K562 (cell line): Measurements from ENCODE around the gene LRCH1. TPM values are rescaled to one million over a fixed set of nuclear protein-coding genes. Genes with fewer than 3 reads are reported as not detected.

Experiments used
- ATAC-seq: fragments of 200-7000 bp; cut with Tn5 transposase; 3 replicates; pipeline ENCODE4 v1.9.1; 2020; ENCODE audit warnings: moderate library complexity
- BruUV-seq: library from RNA; stranded (reverse); fragments of 400-500 nt; replicated peaks from 2 replicates; lab custom pipeline; 2021; lab: Mats Ljungman, UMichigan
- CTCF ChIA-PET: fragments of 300-600 bp; formaldehyde crosslinking; extraction: SDS; loops from one replicate; lab custom pipeline; 2021; ENCODE audit warnings: low intra/inter-chr PET ratio; lab: Yijun Ruan, JAX
- POLR2A ChIA-PET: fragments of 300-600, 350-650 bp; sonication (Branson Sonifier 250); formaldehyde crosslinking; extraction: SDS; loops from one replicate; lab custom pipeline; 2021; ENCODE audit warnings: antibody characterized with exemption, inconsistent platforms; lab: Yijun Ruan, JAX
- DNase-seq, 4 experiments: peaks; one replicate each; pipeline versions ENCODE4 v3.0.0 to v3.0.0-alpha.2; 2011 to 2018; ENCODE audit warnings: low spot score in 3 of 4, mixed read lengths in 3 of 4; ENCODE audit errors: extremely low read depth in 1 of 4
- FAIRE-seq: peaks from 2 replicates; lab custom pipeline; 2011; peaks lifted over from hg19 to GRCh38; lab: Jason Lieb, UNC
- H2AFZ ChIP-seq: 2 replicates; pipeline ENCODE4 v1.6.0; 2011; ENCODE audit warnings: low read depth, low read length, control low read depth, inconsistent platforms
- H3K27ac ChIP-seq: fragments of 200-600 bp; 3 replicates; pipeline ENCODE4 v1.8.0; 2011; ENCODE audit warnings: low read depth, mild to moderate bottlenecking, control low read depth, inconsistent platforms, low read length, moderate library complexity, mixed read lengths; ENCODE audit errors: extremely low read depth
- H3K27me3 ChIP-seq, 2 experiments: fragments of 300-600 bp in 1 of 2; 2 replicates in 1 of 2; 3 replicates in 1 of 2; pipeline versions ENCODE4 v1.6.0 to v1.8.0; 2011; ENCODE audit warnings: inconsistent platforms in 2 of 2, low read length in 2 of 2, mild to moderate bottlenecking in 1 of 2, mixed read lengths in 1 of 2, moderate library complexity in 1 of 2; ENCODE audit not compliant: control insufficient read depth in 2 of 2, insufficient read depth in 2 of 2
- H3K36me3 ChIP-seq: fragments of 300-600 bp; 3 replicates; pipeline ENCODE4 v1.8.0; 2011; ENCODE audit warnings: mild to moderate bottlenecking, low read length, inconsistent platforms; ENCODE audit not compliant: control insufficient read depth, insufficient read depth
- H3K4me1 ChIP-seq, 2 experiments: fragments of 200-600 bp in 1 of 2; replicated peaks in 1 of 2; 2 replicates in 1 of 2; 3 replicates in 1 of 2; pipeline versions ENCODE4 v1.5.1 to v1.8.0; 2011; ENCODE audit warnings: inconsistent platforms in 2 of 2, low read length in 2 of 2, mild to moderate bottlenecking in 1 of 2, mixed read lengths in 1 of 2, moderate library complexity in 1 of 2; ENCODE audit not compliant: control insufficient read depth in 2 of 2, insufficient read depth in 2 of 2
- H3K4me2 ChIP-seq: 2 replicates; pipeline ENCODE4 v1.6.1; 2011; ENCODE audit warnings: low read length, control low read depth, inconsistent platforms, mixed read lengths; ENCODE audit not compliant: insufficient read depth
- H3K4me3 ChIP-seq: fragments of 200-600 bp; sonication (generic), shearing (Covaris generic); 2 replicates; pipeline ENCODE4 v1.5.1; 2016; ENCODE audit warnings: control low read depth, inconsistent platforms
- H3K79me2 ChIP-seq: fragments of 200-600 bp; 3 replicates; pipeline ENCODE4 v1.8.0; 2011; ENCODE audit warnings: low read length, inconsistent platforms; ENCODE audit not compliant: control insufficient read depth, insufficient read depth
- H3K9ac ChIP-seq, 2 experiments: 2 replicates each; pipeline versions ENCODE4 v1.6.0 to v1.6.1; 2011; ENCODE audit warnings: low read depth in 2 of 2, low read length in 2 of 2, control low read depth in 1 of 2, inconsistent platforms in 1 of 2, mild to moderate bottlenecking in 1 of 2, mixed read lengths in 1 of 2; ENCODE audit not compliant: insufficient read depth in 1 of 2
- H3K9me1 ChIP-seq: one replicate; pipeline ENCODE4 v1.6.0; 2011; ENCODE audit warnings: inconsistent platforms, mild to moderate bottlenecking, low read length, moderate library complexity; ENCODE audit not compliant: control insufficient read depth, insufficient read depth
- H3K9me3 ChIP-seq: replicated peaks from 2 replicates; pipeline ENCODE4 v1.5.1; 2011; ENCODE audit warnings: low read depth, low read length, inconsistent platforms; ENCODE audit not compliant: control insufficient read depth, insufficient read depth
- H4K20me1 ChIP-seq: replicated peaks from 2 replicates; pipeline ENCODE4 v1.6.1; 2011; ENCODE audit warnings: low read length, inconsistent platforms, mixed read lengths; ENCODE audit not compliant: control insufficient read depth, insufficient read depth
- JUND ChIP-seq, 2 experiments: IDR thresholded peaks; 2 replicates in 1 of 2; 3 replicates in 1 of 2; pipeline ENCODE4 v1.6.1; 2011; ENCODE audit warnings: borderline replicate concordance in 2 of 2, low read depth in 2 of 2, low read length in 2 of 2, improper control_type of control experiment in 1 of 2, missing biosample characterization in 1 of 2, missing genetic modification characterization in 1 of 2, missing genetic modification reagents in 1 of 2
- MYC ChIP-seq, 2 experiments: fragments of 250-450 bp in 1 of 2; sonication (Bioruptor Pico) in 1 of 2; IDR thresholded peaks; 2 replicates each; pipeline versions ENCODE4 v1.5.1 to v1.6.1; 2012 to 2021; ENCODE audit warnings: low read depth in 2 of 2, borderline replicate concordance in 1 of 2, improper control_type of control experiment in 1 of 2, low read length in 1 of 2, mild to moderate bottlenecking in 1 of 2, moderate library complexity in 1 of 2
- RAD21 ChIP-seq, 2 experiments: fragments of 250-450 bp in 1 of 2; fragments of 450-650 bp in 1 of 2; sonication (Bioruptor Pico) in 1 of 2; formaldehyde crosslinking in 1 of 2; IDR thresholded peaks in 1 of 2; conservative IDR thresholded peaks in 1 of 2; 2 replicates each; pipeline versions ENCODE4 v1.4.0 to v1.8.0; 2020 to 2022; ENCODE audit warnings: mild to moderate bottlenecking in 2 of 2, moderate library complexity in 1 of 2
- WGBS: fragments of 100-300 bp; shearing (Covaris generic); methylation state at CpG from one replicate; pipeline ENCODE4 v1.1.6; 2016; ENCODE audit warnings: low coverage, mixed read lengths; ENCODE audit not compliant: insufficient coverage; ENCODE audit errors: missing lambda C conversion rate; 5-methylcytosine and 5-hydroxymethylcytosine counted together
- in situ Hi-C: fragments of 300-500 bp; cut with MboI; formaldehyde crosslinking; loops from 4 replicates; pipeline ENCODE4 v1.15.0; 2018; ENCODE audit warnings: inconsistent platforms, mixed read lengths
- intact Hi-C: fragments of 100-400 bp; cut with micrococcal nuclease; formaldehyde crosslinking; loops from 2 replicates; pipeline ENCODE4 v1.14.2; 2022
- polyA plus RNA-seq, 8 experiments: library from polyadenylated mRNA; depleted of rRNA in 4 of 8; stranded (reverse) in 5 of 8; unstranded in 3 of 8; fragments of >200 nt; fragmentation: Nextera tagmentation in 2 of 8; fragmentation: Illumina TruSeq in 1 of 8; extraction: Ambion mirVana in 2 of 8; extraction: Trizol in 1 of 8; gene quantifications; 2 replicates each; pipeline versions ENCODE4 v1.2.1 to v1.2.3, GENCODE V29; 2011 to 2014; ENCODE audit warnings: inconsistent platforms in 1 of 8, missing spikeins in 1 of 8
- total RNA-seq, 7 experiments: library from RNA; depleted of rRNA in 6 of 7; stranded (reverse); fragments of >200 nt in 6 of 7; fragmentation: Illumina TruSeq in 2 of 7; extraction: Trizol in 2 of 7; gene quantifications; 2 replicates each; pipeline versions ENCODE4 v1.2.1 to v1.2.3, GENCODE V29; 2011 to 2021; ENCODE audit warnings: low replicate concordance in 1 of 7
- TF ChIP-seq, protein P1 (sequence below), 3 experiments: IDR thresholded peaks in 2 of 3; conservative IDR thresholded peaks in 1 of 3; 2 replicates each; pipeline ENCODE4 v1.5.1; 2011 to 2012; ENCODE audit warnings: low read length in 3 of 3, mild to moderate bottlenecking in 3 of 3, control low read depth in 2 of 3, improper control_type of control experiment in 1 of 3, inconsistent platforms in 1 of 3, low read depth in 1 of 3, mixed read lengths in 1 of 3, moderate library complexity in 1 of 3; ENCODE audit not compliant: insufficient read depth in 2 of 3

The LRCH1 gene
- total and polyA plus RNA-seq, 9 of the 15 experiments (the other 6 are each of a cell fraction or from before 2014, with no cell fraction given), result 1.1 to 6.8 (median 3.7) TPM

DNA sequence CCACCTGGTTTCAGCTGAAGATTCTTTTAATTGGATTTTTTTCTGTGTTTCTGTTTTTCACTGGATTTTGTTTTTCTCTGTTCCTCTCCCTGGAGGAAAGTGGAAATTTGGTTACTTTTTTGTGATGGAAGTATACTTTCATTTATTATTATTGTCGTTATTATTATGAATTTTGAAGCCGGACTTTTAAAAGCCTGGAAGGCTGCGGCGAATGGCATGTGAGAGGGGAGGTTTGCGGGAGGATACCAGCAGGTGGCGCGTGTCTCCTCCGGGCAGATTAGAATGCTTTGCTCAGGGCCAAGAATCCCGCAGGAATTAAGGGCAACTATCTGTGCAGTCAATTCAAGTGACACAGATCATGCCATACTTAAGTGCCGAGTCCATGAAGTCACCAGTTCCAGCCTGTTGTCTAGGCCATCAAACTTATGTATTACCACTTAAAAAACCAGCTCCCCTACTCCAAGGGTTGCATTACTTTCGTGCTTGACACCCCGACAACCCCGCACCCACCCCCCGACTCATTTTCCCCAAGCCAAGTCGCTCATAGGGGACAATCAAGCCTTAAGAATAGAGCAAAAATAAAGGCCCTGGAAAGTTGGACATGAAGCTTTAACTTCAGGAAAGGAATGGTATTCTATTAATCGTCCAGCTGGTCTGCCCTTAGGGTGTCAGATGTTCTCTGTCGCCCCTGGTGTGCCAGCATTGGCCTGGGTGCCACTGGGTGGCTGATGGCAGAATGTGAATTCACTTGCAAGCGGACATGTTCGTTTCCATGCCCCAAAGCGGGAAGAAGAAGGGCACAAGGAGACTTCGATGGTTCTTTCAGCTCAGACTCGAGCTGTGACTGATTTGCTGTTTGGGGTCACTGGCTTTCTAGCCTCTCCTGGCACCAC, 1.3 kb upstream of the LRCH1 start (continued):
- TF ChIP-seq JUND (IDR thresholded peaks at IDR 0.05; ENCODE audit: borderline replicate concordance, low read depth, low read length) (0 out of 2 replicates have a peak, but pooled peaks have one; percentile 11), JUND (tag; IDR thresholded peaks at IDR 0.05; ENCODE audit: borderline replicate concordance, low read depth, low read length) (no peak), RAD21 (CRISPR knock-in tag; conservative IDR thresholded peaks at IDR 0.05 in 1 of 2, IDR thresholded peaks at IDR 0.05 in 1 of 2) (peak; percentile 59 to 71)
- TF ChIP-seq, protein P1, sequence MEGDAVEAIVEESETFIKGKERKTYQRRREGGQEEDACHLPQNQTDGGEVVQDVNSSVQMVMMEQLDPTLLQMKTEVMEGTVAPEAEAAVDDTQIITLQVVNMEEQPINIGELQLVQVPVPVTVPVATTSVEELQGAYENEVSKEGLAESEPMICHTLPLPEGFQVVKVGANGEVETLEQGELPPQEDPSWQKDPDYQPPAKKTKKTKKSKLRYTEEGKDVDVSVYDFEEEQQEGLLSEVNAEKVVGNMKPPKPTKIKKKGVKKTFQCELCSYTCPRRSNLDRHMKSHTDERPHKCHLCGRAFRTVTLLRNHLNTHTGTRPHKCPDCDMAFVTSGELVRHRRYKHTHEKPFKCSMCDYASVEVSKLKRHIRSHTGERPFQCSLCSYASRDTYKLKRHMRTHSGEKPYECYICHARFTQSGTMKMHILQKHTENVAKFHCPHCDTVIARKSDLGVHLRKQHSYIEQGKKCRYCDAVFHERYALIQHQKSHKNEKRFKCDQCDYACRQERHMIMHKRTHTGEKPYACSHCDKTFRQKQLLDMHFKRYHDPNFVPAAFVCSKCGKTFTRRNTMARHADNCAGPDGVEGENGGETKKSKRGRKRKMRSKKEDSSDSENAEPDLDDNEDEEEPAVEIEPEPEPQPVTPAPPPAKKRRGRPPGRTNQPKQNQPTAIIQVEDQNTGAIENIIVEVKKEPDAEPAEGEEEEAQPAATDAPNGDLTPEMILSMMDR (IDR thresholded peaks at IDR 0.05 in 2 of 3, conservative IDR thresholded peaks at IDR 0.05 in 1 of 3; ENCODE audit: insufficient read depth in 2 of 3, low read depth in 1 of 3, low read length in 3 of 3), result peak; percentile 70 to 73 (median 71)
- TF ChIP-seq, all 486 proteins: peak for 7

DNA sequence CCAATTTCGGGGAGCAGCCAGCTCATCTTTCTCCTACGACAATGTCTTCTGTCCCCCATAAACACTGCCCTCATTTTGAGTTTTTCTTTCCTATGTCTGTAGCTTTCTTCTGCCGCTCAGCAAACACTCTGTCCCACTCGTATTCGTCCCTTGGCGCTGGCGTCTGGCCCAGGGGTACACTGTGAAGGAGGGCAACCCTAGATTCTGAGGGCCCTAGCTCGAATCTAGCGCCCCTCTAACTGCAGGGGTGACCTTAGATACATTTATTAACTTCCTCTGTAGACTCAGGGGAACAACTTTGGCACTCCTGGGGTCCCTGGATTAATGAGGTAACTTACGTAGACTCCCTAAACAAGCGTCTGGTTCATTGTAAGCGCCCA, 677 bp upstream of the LRCH1 start:
- Histone ChIP-seq H3K9me1 (no peaks in the 10 kb centered on the region), H3K4me2 (peak overlapping the region; percentile 73), H3K36me3 (no peaks in the 10 kb centered on the region), H3K27me3 (0 out of 5 replicates have a peak, but pooled peaks cover 0 to 2% of the 10 kb centered on the region in 2 experiments), H3K9me3 (no peaks in the 10 kb centered on the region), H3K9ac (peak overlapping the region; percentile 62 to 93; a peak in 3 of 4 replicates), H3K4me1 (peaks cover 9 to 17% of the 10 kb centered on the region in 2 experiments; a peak in 4 of 5 replicates), H3K4me3 (peak overlapping the region; percentile 77), H3K79me2 (peaks cover 42% of the 10 kb centered on the region), H3K27ac (no peak overlapping the region), H4K20me1 (no peaks in the 10 kb centered on the region), H2AFZ (peak overlapping the region; percentile 91)
- ChIA-PET CTCF (interaction anchor here (3.1 kb wide), 1 partner anchor 169 kb away, joined by 18 read pairs; no protein-coding TSS in a partner anchor), POLR2A (no interaction called here)
- DNase-seq (no peak), FAIRE-seq (no peak), ATAC-seq (no peak)
- in situ Hi-C loops, result no loop called here
- WGBS, result 34% methylated on average over 12 of the region's 12 CpGs
- no TSS peak for BruUV-seq
- intact Hi-C loops, result loop anchor here (5.0 kb wide), 1 partner anchor 90 kb away; no protein-coding TSS in a partner anchor
- TF ChIP-seq MYC (IDR thresholded peaks at IDR 0.05; ENCODE audit: low read depth, low read length) (no peak), MYC (CRISPR knock-in tag; IDR thresholded peaks at IDR 0.05; ENCODE audit: borderline replicate concordance, low read depth) (no peak)
